MM.1S (cell line): Measurements from ENCODE around the gene MFSD6L.

ENCODE experiments used
- DNase-seq: peaks from one replicate; pipeline ENCODE4 v3.0.0-alpha.2; 2015
- H2AFZ ChIP-seq: fragments of 300-600 bp; sonication (generic); 2 replicates; pipeline ENCODE4 v1.6.0; 2016; ENCODE audit warnings: antibody characterized with exemption, low read length
- H3F3A ChIP-seq: fragments of 300-600 bp; sonication (generic); 2 replicates; pipeline ENCODE4 v1.6.1; 2016; ENCODE audit warnings: mild to moderate bottlenecking, antibody characterized with exemption, low read length, moderate library complexity, mixed read lengths; ENCODE audit not compliant: insufficient read depth
- H3K27ac ChIP-seq: fragments of 300-600 bp; sonication (generic); 2 replicates; pipeline ENCODE4 v1.5.1; 2016; ENCODE audit warnings: mild to moderate bottlenecking, low read length
- H3K27me3 ChIP-seq: fragments of 300-600 bp; sonication (generic); replicated peaks from 2 replicates; pipeline ENCODE4 v1.6.0; 2016; ENCODE audit warnings: low read length; ENCODE audit not compliant: insufficient read depth
- H3K36me3 ChIP-seq: fragments of 300-600 bp; sonication (generic); replicated peaks from 2 replicates; pipeline ENCODE4 v1.6.1; 2016; ENCODE audit warnings: mild to moderate bottlenecking, low read length, mixed read lengths; ENCODE audit not compliant: insufficient read depth
- H3K4me1 ChIP-seq: fragments of 300-600 bp; sonication (generic); 2 replicates; pipeline ENCODE4 v1.6.1; 2016; ENCODE audit warnings: low read length, mixed read lengths
- H3K4me2 ChIP-seq: fragments of 300-600 bp; sonication (generic); 2 replicates; pipeline ENCODE4 v1.6.0; 2016; ENCODE audit warnings: low read depth, low read length
- H3K4me3 ChIP-seq: fragments of 300-600 bp; sonication (generic); 2 replicates; pipeline ENCODE4 v1.5.1; 2016; ENCODE audit warnings: low read length, mixed read lengths
- H3K79me2 ChIP-seq: fragments of 300-600 bp; sonication (generic); 2 replicates; pipeline ENCODE4 v1.6.1; 2016; ENCODE audit warnings: mixed run types, low read length, mixed read lengths
- H3K9ac ChIP-seq: fragments of 300-600 bp; sonication (generic); 2 replicates; pipeline ENCODE4 v1.6.1; 2016; ENCODE audit warnings: low read length, mixed read lengths
- H3K9me2 ChIP-seq: fragments of 300-600 bp; sonication (generic); replicated peaks from 2 replicates; pipeline ENCODE4 v1.6.1; 2016; ENCODE audit warnings: mild to moderate bottlenecking, low read length, mixed read lengths; ENCODE audit not compliant: insufficient read depth
- H3K9me3 ChIP-seq: fragments of 300-600 bp; sonication (generic); replicated peaks from 2 replicates; pipeline ENCODE4 v1.6.1; 2016; ENCODE audit warnings: mild to moderate bottlenecking, low read length, mixed read lengths; ENCODE audit not compliant: insufficient read depth
- H4K20me1 ChIP-seq: fragments of 300-600 bp; sonication (generic); 2 replicates; pipeline ENCODE4 v1.6.1; 2016; ENCODE audit warnings: mild to moderate bottlenecking, low read length, moderate library complexity, mixed read lengths; ENCODE audit not compliant: insufficient read depth
- EZH2 ChIP-seq: fragments of 300-600 bp; sonication (generic); optimal IDR thresholded peaks from 2 replicates; pipeline ENCODE3; 2017; ENCODE audit warnings: low read depth, mild to moderate bottlenecking, antibody characterized with exemption, low read length, mixed read lengths
- EZH2phosphoT487 ChIP-seq: fragments of 300-600 bp; sonication (generic); IDR thresholded peaks from 2 replicates; pipeline ENCODE4 v1.6.1; 2018; ENCODE audit warnings: antibody characterized with exemption, low read length
- TF ChIP-seq, protein P1 (sequence below): fragments of 300-600 bp; sonication (generic); IDR thresholded peaks from 2 replicates; pipeline ENCODE4 v1.5.1; 2016; ENCODE audit warnings: antibody characterized with exemption, low read length, mixed read lengths

The MFSD6L gene

DNA sequence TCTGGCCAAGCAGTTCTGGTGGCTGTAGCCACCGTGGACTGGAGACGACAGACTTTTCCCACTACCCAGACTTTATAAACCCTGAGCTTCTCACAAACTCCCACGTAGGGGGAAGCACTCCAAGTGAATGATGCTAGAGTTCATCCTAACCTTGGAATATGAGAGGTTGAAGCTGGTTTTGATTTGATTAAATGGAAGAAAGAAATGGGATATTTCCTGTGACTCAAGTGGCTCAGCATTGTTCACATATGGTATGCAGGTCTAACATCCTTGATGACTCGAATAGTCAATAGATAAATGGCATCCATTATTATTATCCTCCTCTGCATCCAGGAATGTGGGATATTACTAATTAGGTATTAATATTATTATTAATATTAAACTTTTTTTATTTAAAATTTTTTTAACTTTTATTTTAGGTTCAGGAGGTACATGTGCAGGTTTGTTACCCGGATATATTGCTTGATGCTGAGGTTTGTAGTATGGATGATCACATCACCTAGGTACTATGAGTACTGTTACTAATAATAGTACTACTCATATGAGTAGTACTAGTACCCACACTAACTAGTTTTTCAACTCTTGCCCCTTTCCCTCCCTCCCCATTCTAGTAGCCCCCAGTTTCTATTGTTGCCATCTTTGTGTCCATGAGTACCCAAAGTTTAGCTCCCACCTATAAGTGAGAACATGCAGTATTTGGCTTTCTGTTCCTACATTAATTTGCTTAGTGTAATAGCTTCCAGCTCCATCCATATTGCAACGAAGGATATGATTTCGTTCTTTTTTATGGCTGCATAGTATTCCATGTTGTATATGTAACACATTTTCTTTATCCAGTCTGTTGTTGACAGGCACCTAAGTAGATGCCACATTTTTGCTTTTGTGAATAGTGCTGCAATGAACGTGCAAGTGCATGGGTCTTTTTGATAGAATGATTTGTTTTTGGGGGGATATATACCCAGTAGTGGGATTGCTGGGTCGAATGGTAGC, 45.4 kb upstream of the MFSD6L start:
- Histone ChIP-seq H3F3A (no peaks in the 10 kb centered on the region), H3K9ac (no peak overlapping the region), H4K20me1 (no peaks in the 10 kb centered on the region)

DNA sequence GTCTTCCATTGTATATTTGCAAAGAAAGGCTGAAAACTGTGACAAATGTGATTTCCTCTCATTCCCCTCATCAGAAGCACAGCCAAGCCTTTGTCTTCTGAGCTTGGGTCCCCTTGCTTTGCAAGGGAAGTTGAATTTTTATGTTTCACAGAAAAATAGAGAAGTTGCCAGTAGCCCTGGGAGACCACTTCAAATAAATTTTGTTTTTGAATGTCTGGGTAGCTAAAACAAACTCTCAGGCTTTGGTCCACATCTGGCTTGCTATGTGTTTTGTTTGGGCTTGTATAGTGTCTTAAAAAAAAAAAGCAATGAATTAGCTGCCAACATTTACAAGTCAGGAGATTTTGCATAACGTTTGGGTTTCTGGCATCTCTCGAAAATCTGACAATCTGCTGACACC, 44.2 kb upstream of the MFSD6L start:
- Histone ChIP-seq H3F3A (no peaks in the 10 kb centered on the region), H3K4me1 (no peaks in the 10 kb centered on the region), H3K27me3 (peaks cover 4% of the 10 kb centered on the region), H4K20me1 (no peaks in the 10 kb centered on the region), H3K27ac (no peak overlapping the region), H3K36me3 (no peaks in the 10 kb centered on the region), H3K4me2 (no peak overlapping the region), H3K9me2 (no peaks in the 10 kb centered on the region), H3K79me2 (no peaks in the 10 kb centered on the region), H2AFZ (no peak overlapping the region), H3K9me3 (no peaks in the 10 kb centered on the region), H3K4me3 (no peak overlapping the region), H3K9ac (no peak overlapping the region)
- no peak for DNase-seq
- TF ChIP-seq, protein P1, sequence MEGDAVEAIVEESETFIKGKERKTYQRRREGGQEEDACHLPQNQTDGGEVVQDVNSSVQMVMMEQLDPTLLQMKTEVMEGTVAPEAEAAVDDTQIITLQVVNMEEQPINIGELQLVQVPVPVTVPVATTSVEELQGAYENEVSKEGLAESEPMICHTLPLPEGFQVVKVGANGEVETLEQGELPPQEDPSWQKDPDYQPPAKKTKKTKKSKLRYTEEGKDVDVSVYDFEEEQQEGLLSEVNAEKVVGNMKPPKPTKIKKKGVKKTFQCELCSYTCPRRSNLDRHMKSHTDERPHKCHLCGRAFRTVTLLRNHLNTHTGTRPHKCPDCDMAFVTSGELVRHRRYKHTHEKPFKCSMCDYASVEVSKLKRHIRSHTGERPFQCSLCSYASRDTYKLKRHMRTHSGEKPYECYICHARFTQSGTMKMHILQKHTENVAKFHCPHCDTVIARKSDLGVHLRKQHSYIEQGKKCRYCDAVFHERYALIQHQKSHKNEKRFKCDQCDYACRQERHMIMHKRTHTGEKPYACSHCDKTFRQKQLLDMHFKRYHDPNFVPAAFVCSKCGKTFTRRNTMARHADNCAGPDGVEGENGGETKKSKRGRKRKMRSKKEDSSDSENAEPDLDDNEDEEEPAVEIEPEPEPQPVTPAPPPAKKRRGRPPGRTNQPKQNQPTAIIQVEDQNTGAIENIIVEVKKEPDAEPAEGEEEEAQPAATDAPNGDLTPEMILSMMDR = no peak
- TF ChIP-seq EZH2 = no peak
- no peak for TF ChIP-seq EZH2phosphoT487

More for the DNA sequence above, 45.4 kb upstream of the MFSD6L start:
- H3K36me3 ChIP-seq = no peaks in the 10 kb centered on the region
- no peaks in the 10 kb centered on the region for H3K79me2 ChIP-seq
- no peak overlapping the region for H3K4me3 ChIP-seq
- no peak overlapping the region for H2AFZ ChIP-seq
- no peaks in the 10 kb centered on the region; the same call in 1 of the 2 replicates for H3K27me3 ChIP-seq
- DNase-seq = no peak
- no peak overlapping the region for H3K27ac ChIP-seq
- H3K4me1 ChIP-seq = no peaks in the 10 kb centered on the region
- TF ChIP-seq EZH2 (no peak), EZH2phosphoT487 (no peak)
- TF ChIP-seq, protein P1 = no peak
- no peaks in the 10 kb centered on the region for H3K9me3 ChIP-seq
- no peak overlapping the region for H3K4me2 ChIP-seq
- H3K9me2 ChIP-seq = no peaks in the 10 kb centered on the region

DNA sequence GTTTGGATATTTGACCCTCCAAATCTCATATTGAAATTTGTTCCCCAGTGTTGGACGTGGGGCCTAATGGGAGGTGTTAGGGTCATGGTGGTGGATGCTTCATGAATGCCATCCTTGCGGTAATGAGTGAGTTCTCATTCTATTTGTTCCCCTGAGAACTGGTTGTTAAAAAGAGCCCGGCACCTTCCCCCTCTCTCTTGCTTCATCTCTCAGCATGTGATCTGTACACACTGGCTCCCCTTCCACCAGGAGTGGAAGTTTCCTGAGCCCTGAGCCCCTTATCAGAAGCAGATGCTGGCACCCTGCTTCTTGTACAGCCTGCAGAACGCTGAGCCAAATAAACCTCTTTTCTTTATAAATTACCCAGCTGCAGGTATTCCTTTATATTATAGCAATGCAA, 42.7 kb upstream of the MFSD6L start:
- Histone ChIP-seq H3K4me3 (no peak overlapping the region), H3K27me3 (peaks cover 19% of the 10 kb centered on the region), H3K4me2 (no peak overlapping the region), H3K27ac (no peak overlapping the region), H3F3A (no peaks in the 10 kb centered on the region), H3K36me3 (no peaks in the 10 kb centered on the region), H3K4me1 (no peaks in the 10 kb centered on the region), H4K20me1 (no peaks in the 10 kb centered on the region), H3K9ac (no peak overlapping the region), H3K79me2 (no peaks in the 10 kb centered on the region), H3K9me3 (no peaks in the 10 kb centered on the region), H2AFZ (no peak overlapping the region), H3K9me2 (no peaks in the 10 kb centered on the region)
- no peak for DNase-seq
- TF ChIP-seq EZH2phosphoT487 (no peak), EZH2 (no peak)
- TF ChIP-seq, protein P1 = no peak
